Mesenchymal stem cell (in vitro differentiated cells and primary cell): Measurements from ENCODE around the gene ADAMTS19.

ENCODE experiments used
- DNase-seq: peaks from one replicate; pipeline ENCODE4 v3.0.0-alpha.2; 2013
- H2AFZ ChIP-seq: one replicate; pipeline ENCODE4 v1.6.1; 2013; ENCODE audit warnings: low read depth, mild to moderate bottlenecking, control low read depth, inconsistent platforms, low read length, moderate library complexity
- H2AK5ac ChIP-seq: 2 replicates; pipeline ENCODE4 v1.6.1; 2013; ENCODE audit warnings: low read length, moderate library complexity, mild to moderate bottlenecking, inconsistent platforms; ENCODE audit not compliant: severe bottlenecking
- H2BK120ac ChIP-seq: one replicate; pipeline ENCODE4 v1.6.1; 2013; ENCODE audit warnings: low read depth, mild to moderate bottlenecking, inconsistent platforms, low read length, moderate library complexity
- H2BK12ac ChIP-seq, 2 experiments: one replicate each; pipeline ENCODE4 v1.6.1; 2013; ENCODE audit warnings: inconsistent platforms in 2 of 2, low read length in 2 of 2, mild to moderate bottlenecking in 2 of 2, moderate library complexity in 2 of 2, control low read depth in 1 of 2
- H2BK15ac ChIP-seq: one replicate; pipeline ENCODE4 v1.6.1; 2013; ENCODE audit warnings: mild to moderate bottlenecking, low read depth, inconsistent platforms; ENCODE audit not compliant: poor library complexity, severe bottlenecking
- H2BK5ac ChIP-seq: 2 replicates; pipeline ENCODE4 v1.6.1; 2013; ENCODE audit warnings: low read depth, mild to moderate bottlenecking, low read length, control low read depth, inconsistent platforms; ENCODE audit not compliant: poor library complexity, severe bottlenecking
- H3K14ac ChIP-seq, 2 experiments: one replicate each; pipeline ENCODE4 v1.6.1; 2013; ENCODE audit warnings: inconsistent platforms in 2 of 2, low read length in 2 of 2, control low read depth in 1 of 2, mild to moderate bottlenecking in 1 of 2, moderate library complexity in 1 of 2
- H3K18ac ChIP-seq, 2 experiments: one replicate each; pipeline ENCODE4 v1.6.1; 2013; ENCODE audit warnings: inconsistent platforms in 2 of 2, low read length in 2 of 2, control low read depth in 1 of 2, low read depth in 1 of 2, mild to moderate bottlenecking in 1 of 2
- H3K23ac ChIP-seq, 2 experiments: one replicate each; pipeline ENCODE4 v1.6.1; 2013; ENCODE audit warnings: inconsistent platforms in 2 of 2, low read length in 2 of 2, mild to moderate bottlenecking in 2 of 2, moderate library complexity in 2 of 2, control low read depth in 1 of 2
- H3K27ac ChIP-seq: 2 replicates; pipeline ENCODE4 v1.5.1; 2013; ENCODE audit warnings: mild to moderate bottlenecking, moderate library complexity, low read length, control low read depth, inconsistent platforms; ENCODE audit not compliant: poor library complexity, severe bottlenecking
- H3K27me3 ChIP-seq, 2 experiments: 2 replicates each; pipeline versions ENCODE4 v1.6.1 to v1.7.0; 2013; ENCODE audit warnings: low read length in 2 of 2, mild to moderate bottlenecking in 2 of 2, moderate library complexity in 2 of 2, control low read depth in 1 of 2, inconsistent platforms in 1 of 2; ENCODE audit not compliant: control insufficient read depth in 1 of 2, insufficient read depth in 1 of 2
- H3K36me3 ChIP-seq, 2 experiments: 2 replicates each; pipeline versions ENCODE4 v1.6.1 to v1.7.0; 2013; ENCODE audit warnings: low read length in 2 of 2, control low read depth in 1 of 2, inconsistent platforms in 1 of 2, low read depth in 1 of 2, mild to moderate bottlenecking in 1 of 2; ENCODE audit not compliant: insufficient read depth in 2 of 2, control insufficient read depth in 1 of 2
- H3K4ac ChIP-seq, 2 experiments: one replicate each; pipeline ENCODE4 v1.6.1; 2013; ENCODE audit warnings: inconsistent platforms in 2 of 2, low read length in 2 of 2, mild to moderate bottlenecking in 2 of 2, moderate library complexity in 2 of 2, control low read depth in 1 of 2, low read depth in 1 of 2
- H3K4me1 ChIP-seq: 2 replicates; pipeline ENCODE4 v1.6.1; 2013; ENCODE audit warnings: low read depth, low read length, control low read depth; ENCODE audit not compliant: control insufficient read depth, insufficient read depth
- H3K4me2 ChIP-seq: 2 replicates; pipeline ENCODE4 v1.6.1; 2013; ENCODE audit warnings: low read length, mild to moderate bottlenecking, inconsistent platforms; ENCODE audit not compliant: poor library complexity, severe bottlenecking
- H3K4me3 ChIP-seq, 2 experiments: 2 replicates each; pipeline versions ENCODE4 v1.5.1 to v1.7.0; 2013; ENCODE audit warnings: low read length in 2 of 2, mild to moderate bottlenecking in 2 of 2, control low read depth in 1 of 2, low read depth in 1 of 2; ENCODE audit not compliant: insufficient read depth in 1 of 2
- H3K79me1 ChIP-seq: replicated peaks from 2 replicates; pipeline ENCODE4 v1.6.1; 2013; ENCODE audit warnings: mild to moderate bottlenecking, control low read depth, low read length, inconsistent platforms; ENCODE audit not compliant: poor library complexity, severe bottlenecking
- H3K9ac ChIP-seq: 2 replicates; pipeline ENCODE4 v1.7.0; 2013; ENCODE audit warnings: mild to moderate bottlenecking, low read length, moderate library complexity
- H3K9me3 ChIP-seq: 2 replicates; pipeline ENCODE4 v1.7.0; 2013; ENCODE audit warnings: mild to moderate bottlenecking, low read length; ENCODE audit not compliant: control insufficient read depth
- H4K8ac ChIP-seq: one replicate; pipeline ENCODE4 v1.6.1; 2013; ENCODE audit warnings: inconsistent platforms, mild to moderate bottlenecking, low read length, moderate library complexity
- H4K91ac ChIP-seq: one replicate; pipeline ENCODE4 v1.6.1; 2013; ENCODE audit warnings: mild to moderate bottlenecking, low read length, inconsistent platforms
- WGBS: methylation state at CpG from one replicate; pipeline ENCODE4 v1.1.7; 2013; ENCODE audit warnings: mixed read lengths; 5-methylcytosine and 5-hydroxymethylcytosine counted together

Gene ADAMTS19

DNA sequence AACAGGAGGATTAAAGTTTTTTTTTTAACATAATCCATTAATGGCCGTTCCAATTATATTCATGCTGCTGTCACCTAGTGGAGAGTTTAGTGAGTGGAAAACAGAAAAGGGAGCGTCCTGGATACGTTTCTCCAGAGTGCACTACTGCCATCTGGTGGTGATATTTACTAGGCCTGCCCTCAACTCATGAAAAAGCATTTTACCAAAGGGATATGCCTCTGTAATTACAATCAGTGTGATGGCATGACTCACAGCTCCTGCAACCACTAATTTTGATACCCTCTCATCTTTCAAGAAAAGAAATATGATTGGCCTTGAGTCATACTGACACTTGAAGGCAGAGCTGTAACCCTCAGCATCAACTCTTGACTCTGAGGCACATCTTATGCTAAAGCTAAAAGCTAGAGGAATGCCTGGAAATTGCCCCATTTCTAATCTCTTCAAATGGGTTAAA, 307.9 kb downstream of the ADAMTS19 start:
- Histone ChIP-seq H4K91ac (no peak overlapping the region), H3K36me3 (no peaks in the 10 kb centered on the region), H3K14ac (no peak overlapping the region), H2BK120ac (no peak overlapping the region), H3K4ac (no peak overlapping the region), H3K9me3 (no peaks in the 10 kb centered on the region), H2BK15ac (no peak overlapping the region), H4K8ac (no peak overlapping the region), H3K4me3 (no peak overlapping the region), H3K4me2 (no peak overlapping the region), H2BK5ac (no peak overlapping the region), H2AFZ (no peak overlapping the region), H3K27ac (no peak overlapping the region), H3K79me1 (no peaks in the 10 kb centered on the region), H3K9ac (no peak overlapping the region), H3K18ac (no peak overlapping the region), H3K27me3 (no peaks in the 10 kb centered on the region), H2BK12ac (no peak overlapping the region), H3K4me1 (no peaks in the 10 kb centered on the region), H2AK5ac (no peak overlapping the region), H3K23ac (no peak overlapping the region)
- 0% methylated on average over 3 of the region's 3 CpGs for WGBS
- peak; percentile 90 for DNase-seq

- Histone ChIP-seq H3K14ac (no peak overlapping the region), H3K79me1 (no peaks in the 10 kb centered on the region), H3K27me3 (no peaks in the 10 kb centered on the region), H3K4me3 (no peak overlapping the region), H3K9ac (no peak overlapping the region), H2BK5ac (no peak overlapping the region), H2AK5ac (no peak overlapping the region), H2BK120ac (no peak overlapping the region), H3K4me2 (no peak overlapping the region), H3K4ac (no peak overlapping the region), H3K36me3 (no peaks in the 10 kb centered on the region), H3K4me1 (no peaks in the 10 kb centered on the region), H4K91ac (no peak overlapping the region), H3K18ac (no peak overlapping the region), H2AFZ (no peak overlapping the region), H3K9me3 (no peaks in the 10 kb centered on the region), H3K27ac (no peak overlapping the region), H3K23ac (no peak overlapping the region), H4K8ac (no peak overlapping the region), H2BK15ac (no peak overlapping the region), H2BK12ac (no peak overlapping the region)
- no peak for DNase-seq
- 64% methylated on average over 3 of the region's 6 CpGs for WGBS
These were observed 308.6 kb downstream of the ADAMTS19 start for GRCh38 chr5:129768735-129769134.

DNA sequence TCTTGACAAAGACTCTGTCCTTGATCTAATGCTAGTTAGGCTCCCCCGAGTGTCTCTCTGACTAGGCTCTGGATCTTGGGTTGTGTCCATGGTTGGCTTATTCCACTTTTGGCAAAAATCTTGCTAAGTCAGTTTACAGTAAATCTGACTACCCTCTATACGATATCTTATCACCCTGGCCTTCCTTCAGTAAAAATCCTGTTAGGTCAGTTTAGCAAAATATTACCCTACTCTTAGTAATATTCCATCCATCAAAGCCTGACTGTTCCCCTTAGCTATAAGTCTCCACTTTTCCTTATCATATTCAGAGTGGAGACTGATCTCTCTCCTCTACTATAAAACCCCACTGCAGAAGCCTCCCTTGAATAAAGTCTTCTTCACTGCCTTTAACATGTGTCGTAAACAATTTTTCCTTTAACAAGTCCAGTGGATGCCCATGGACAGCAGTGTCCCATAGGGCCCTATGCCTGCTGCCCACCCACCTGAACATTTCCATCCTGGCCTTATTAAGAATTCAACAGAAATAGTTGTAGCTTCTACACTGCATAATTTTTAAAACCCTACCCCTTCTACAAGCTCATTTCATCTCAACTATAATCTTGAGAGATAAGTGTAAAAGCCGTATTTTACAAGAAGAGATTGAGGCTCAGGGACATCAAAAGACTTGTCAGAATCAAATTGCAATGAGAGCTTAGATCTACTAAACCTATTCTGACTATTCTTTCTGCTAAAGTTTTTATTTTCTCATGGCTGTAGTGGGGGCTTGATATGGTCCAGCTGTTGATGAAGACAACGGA, 310.1 kb downstream of the ADAMTS19 start:
- no peak overlapping the region for H3K4me3 ChIP-seq
- no peak overlapping the region for H3K4me2 ChIP-seq
- no peak overlapping the region for H4K91ac ChIP-seq
- H3K4me1 ChIP-seq, result no peaks in the 10 kb centered on the region
- H3K79me1 ChIP-seq, result no peaks in the 10 kb centered on the region
- no peak overlapping the region for H3K18ac ChIP-seq
- H3K23ac ChIP-seq, result no peak overlapping the region
- H4K8ac ChIP-seq, result no peak overlapping the region
- H3K27me3 ChIP-seq, result no peaks in the 10 kb centered on the region
- H3K14ac ChIP-seq, result no peak overlapping the region
- H3K4ac ChIP-seq, result no peak overlapping the region
- H2AFZ ChIP-seq, result no peak overlapping the region
- H3K9ac ChIP-seq, result no peak overlapping the region
- H2BK120ac ChIP-seq, result no peak overlapping the region
- H3K27ac ChIP-seq, result no peak overlapping the region
- no peak overlapping the region for H2AK5ac ChIP-seq
- DNase-seq, result no peak
- H2BK5ac ChIP-seq, result no peak overlapping the region
- no peak overlapping the region for H2BK15ac ChIP-seq
- WGBS, result 88% methylated on average over 4 of the region's 5 CpGs
- no peaks in the 10 kb centered on the region for H3K36me3 ChIP-seq
- no peaks in the 10 kb centered on the region for H3K9me3 ChIP-seq
- no peak overlapping the region for H2BK12ac ChIP-seq

- H3K23ac ChIP-seq, result no peak overlapping the region
- H2BK120ac ChIP-seq, result no peak overlapping the region
- H2AK5ac ChIP-seq, result no peak overlapping the region
- no peak overlapping the region for H2BK15ac ChIP-seq
- no peak overlapping the region for H3K27ac ChIP-seq
- no peak overlapping the region for H3K4me3 ChIP-seq
- H2BK5ac ChIP-seq, result no peak overlapping the region
- H3K9me3 ChIP-seq, result no peaks in the 10 kb centered on the region
- DNase-seq, result peak; percentile 60
- H4K91ac ChIP-seq, result no peak overlapping the region
- H3K27me3 ChIP-seq, result no peaks in the 10 kb centered on the region
- WGBS, result 53% methylated on average over 8 of the region's 9 CpGs
- H2BK12ac ChIP-seq, result no peak overlapping the region
- no peaks in the 10 kb centered on the region for H3K79me1 ChIP-seq
- H3K4me2 ChIP-seq, result no peak overlapping the region
- H3K4ac ChIP-seq, result no peak overlapping the region
- no peaks in the 10 kb centered on the region for H3K36me3 ChIP-seq
- H3K9ac ChIP-seq, result no peak overlapping the region
- no peak overlapping the region for H2AFZ ChIP-seq
- H4K8ac ChIP-seq, result no peak overlapping the region
- H3K4me1 ChIP-seq, result no peaks in the 10 kb centered on the region
- no peak overlapping the region for H3K18ac ChIP-seq
- no peak overlapping the region for H3K14ac ChIP-seq
These were observed 311.1 kb downstream of the ADAMTS19 start for GRCh38 chr5:129771058-129771838.
